GM19328 (cell line): ENCODE measurements around the gene NKAIN2.
"Not testable (repeated sequence)": the region's sequence is repeated elsewhere in the genome, so short reads cannot be mapped to it uniquely, and the experiment has no call there.

Source experiments
- ATAC-seq: cut with Tn5 transposase; IDR thresholded peaks from one replicate; pipeline ENCODE4 v1.9.1; 2021; ENCODE audit warnings: mild to moderate bottlenecking, moderate library complexity; ENCODE audit not compliant: unreplicated experiment

NKAIN2 gene

GRCh38 chr6:124294574-124295200 is 491.0 kb downstream of the NKAIN2 start:
- no peak for ATAC-seq

GRCh38 chr6:124297507-124297906 is 493.8 kb downstream of the NKAIN2 start:
- ATAC-seq, result no peak

GRCh38 chr6:124298730-124299129 is 495.1 kb downstream of the NKAIN2 start:
- no peak for ATAC-seq

- ATAC-seq, result not testable (repeated sequence)
These were observed 497.2 kb downstream of the NKAIN2 start for GRCh38 chr6:124300907-124301306.

- ATAC-seq, result no peak
These were observed 500.3 kb downstream of the NKAIN2 start for GRCh38 chr6:124303971-124304370.

- ATAC-seq, result no peak
These were observed 506.5 kb downstream of the NKAIN2 start for GRCh38 chr6:124310139-124310538.

- ATAC-seq, result no peak
These were observed 515.7 kb downstream of the NKAIN2 start for GRCh38 chr6:124319410-124319809.

- no peak for ATAC-seq
These were observed 520.6 kb downstream of the NKAIN2 start for GRCh38 chr6:124324237-124324636.

- ATAC-seq, result no peak
These were observed 526.5 kb downstream of the NKAIN2 start for GRCh38 chr6:124330197-124330596.

- ATAC-seq, result no peak
These were observed 530.7 kb downstream of the NKAIN2 start for GRCh38 chr6:124334359-124334758.

GRCh38 chr6:124339610-124340334 is 536.1 kb downstream of the NKAIN2 start:
- ATAC-seq, result no peak

GRCh38 chr6:124348339-124348738 is 544.7 kb downstream of the NKAIN2 start:
- not testable (repeated sequence) for ATAC-seq

- no peak for ATAC-seq
These were observed 551.5 kb downstream of the NKAIN2 start for GRCh38 chr6:124355146-124355545.

GRCh38 chr6:124356276-124356810 is 552.7 kb downstream of the NKAIN2 start:
- no peak for ATAC-seq

GRCh38 chr6:124356811-124357210 is 553.1 kb downstream of the NKAIN2 start:
- ATAC-seq, result no peak

GRCh38 chr6:124368131-124368530 is 564.5 kb downstream of the NKAIN2 start:
- no peak for ATAC-seq

- ATAC-seq, result no peak
These were observed 568.4 kb downstream of the NKAIN2 start for GRCh38 chr6:124371974-124372475.

- no peak for ATAC-seq
These were observed 569.7 kb downstream of the NKAIN2 start for GRCh38 chr6:124373386-124373785.

GRCh38 chr6:124389127-124389526 is 585.5 kb downstream of the NKAIN2 start:
- ATAC-seq, result no peak

GRCh38 chr6:124393536-124393935 is 589.9 kb downstream of the NKAIN2 start:
- ATAC-seq, result no peak

GRCh38 chr6:124396361-124396760 is 592.7 kb downstream of the NKAIN2 start:
- no peak for ATAC-seq
